Pancreas (tissue), 10 donors: ENCODE results near the gene DSTN. TPM values are rescaled to one million over a fixed set of nuclear protein-coding genes. Genes with fewer than 3 reads are reported as not detected.

Experiments used
- ATAC-seq, 4 donors: fragments of 200-7000 bp; cut with Tn5 transposase; one replicate each; pipeline versions ENCODE4 v1.8.0 to v1.9.1; 2020; ENCODE audit warnings: mild to moderate bottlenecking in 4 of 4, moderate library complexity in 4 of 4
- DNase-seq, 6 donors: peaks; one replicate each; pipeline ENCODE4 v3.0.0-alpha.2; 2020
- FAIRE-seq: peaks from 2 replicates; lab custom pipeline; 2012; peaks lifted over from hg19 to GRCh38; lab: Jason Lieb, UNC
- H3K27ac ChIP-seq, 4 donors: fragments of 200-600 bp; sonication (generic); 1 replicate in 3 of 4; 2 replicates in 1 of 4; pipeline versions ENCODE4 v1.5.0 to v1.8.0; 2020
- H3K27me3 ChIP-seq, 4 donors: fragments of 200-600 bp; one replicate each; pipeline ENCODE4 v1.8.0; 2021
- H3K36me3 ChIP-seq, 3 donors: fragments of 200-600 bp; sonication (generic) in 1 of 3; one replicate each; pipeline versions ENCODE4 v1.5.0 to v1.8.0; 2020 to 2021
- H3K4me1 ChIP-seq, 3 donors: fragments of 200-600 bp; one replicate each; pipeline ENCODE4 v1.8.0; 2021
- H3K4me3 ChIP-seq, 4 donors: fragments of 200-600 bp; sonication (generic) in 2 of 4; one replicate each; pipeline versions ENCODE4 v1.5.0 to v1.8.0; 2020 to 2021
- H3K9me3 ChIP-seq, 4 donors: fragments of 200-600 bp; one replicate each; pipeline ENCODE4 v1.8.0; 2021
- CTCF ChIP-seq, 4 donors: fragments of 200-600 bp; sonication (generic) in 3 of 4; IDR thresholded peaks; one replicate each; pipeline versions ENCODE4 v1.5.0 to v1.8.0; 2021; ENCODE audit warnings: antibody characterized with exemption in 4 of 4
- WGBS, 2 donors: extraction: QIAGEN DNeasy Blood & Tissue Kit; methylation state at CpG; one replicate each; pipeline ENCODE4 v1.1.7; 2013; 5-methylcytosine and 5-hydroxymethylcytosine counted together
- intact Hi-C, 3 donors: fragments of 100-400 bp; cut with DNase I; formaldehyde crosslinking; loops; one replicate each; pipeline versions ENCODE4 v1.11.1 to v1.14.2; 2022
- polyA plus RNA-seq, 2 donors: library from polyadenylated mRNA; stranded (reverse); fragments of 200-250 nt; gene quantifications; one replicate each; pipeline ENCODE4 v1.2.3, GENCODE V29; 2013
- total RNA-seq, 6 donors: library from RNA; stranded (reverse); fragmentation: NEBNext Ultra II Directional in 4 of 6; extraction: Animal tissue kit (Norgen Biotek cat#: 25700) in 4 of 6; gene quantifications; one replicate each; pipeline versions ENCODE4 v1.2.1 to v1.2.4, GENCODE V29; 2021 to 2023
- donor health status: healthy with polysubstance abuse.
- donor health status: DM: no; HTN: no; CAD: no; lungs with moderate emphysema.
- donor health status: DM: no; HTN: no; CAD: no.
- donor health status: control.
- donor health status: control.
- donor health status: Bipolar disorder and iron deficiency.
- donor health status: DM: yes; HTN: yes; CAD: no.
- donor health status: DM: no; HTN: no; CAD: no.
- donor health status: DM: no; HTN: no; CAD: no.
- donor health status: DM: yes; HTN: yes; CAD: no.

DSTN gene
- total and polyA plus RNA-seq, 8 donors: 138 to 242 (median 182) TPM

- peaks cover 15 to 34% (median 27%) of the 10 kb centered on the region in 3 donors for H3K4me1 ChIP-seq
- 1 to 2% methylated on average over 24 to 43 of the region's 43 CpGs for WGBS, 2 donors
- intact Hi-C loops: no loop called here
- ATAC-seq (peak; percentile 29 to 55 (median 44)), FAIRE-seq (no peak), DNase-seq (peak in 5 of 6 donors; percentile 56 to 84 (median 63))
- H3K4me3 ChIP-seq: peak overlapping the region; percentile 73 to 100 (median 96)
- TF ChIP-seq CTCF (IDR thresholded peaks at IDR 0.05): no peak
- H3K27me3 ChIP-seq: no peaks in the 10 kb centered on the region
- peak overlapping the region; percentile 96 to 100 (median 100) for H3K27ac ChIP-seq
- no peaks in the 10 kb centered on the region for H3K9me3 ChIP-seq
- no peaks in the 10 kb centered on the region for H3K36me3 ChIP-seq
These were observed 675 bp downstream of the DSTN start for GRCh38 chr20:17570347-17571152.

- no peak for FAIRE-seq
- no peaks in the 10 kb centered on the region for H3K36me3 ChIP-seq
- no peaks in the 10 kb centered on the region for H3K27me3 ChIP-seq
- ATAC-seq: no peak
- intact Hi-C loops: no loop called here
- H3K27ac ChIP-seq: peak overlapping the region; percentile 30 to 100 (median 98)
- TF ChIP-seq CTCF (IDR thresholded peaks at IDR 0.05): no peak
- H3K4me1 ChIP-seq: peaks cover 19 to 40% (median 32%) of the 10 kb centered on the region in 3 donors
- 3 to 5% methylated on average over 6 of the region's 6 CpGs for WGBS, 2 donors
- no peak for DNase-seq
- peak overlapping the region; percentile 73 to 100 (median 96) for H3K4me3 ChIP-seq
- H3K9me3 ChIP-seq: no peaks in the 10 kb centered on the region
These were observed 1.3 kb downstream of the DSTN start for GRCh38 chr20:17571153-17571527.

GRCh38 chr20:17572034-17572638 lies 2.3 kb downstream of the DSTN start:
- Histone ChIP-seq H3K9me3 (no peaks in the 10 kb centered on the region), H3K27ac (peak overlapping the region in 3 of 4 donors; percentile 30 to 100 (median 96)), H3K4me3 (peak overlapping the region in 3 of 4 donors; percentile 73 to 100 (median 92)), H3K27me3 (no peaks in the 10 kb centered on the region), H3K36me3 (no peaks in the 10 kb centered on the region), H3K4me1 (peaks cover 28 to 50% (median 39%) of the 10 kb centered on the region in 3 donors)
- no peak for ATAC-seq
- intact Hi-C loops: no loop called here
- 12 to 13% methylated on average over 7 of the region's 7 CpGs for WGBS, 2 donors
- FAIRE-seq: no peak
- no peak for DNase-seq
- TF ChIP-seq CTCF (IDR thresholded peaks at IDR 0.05): no peak

- DNase-seq: no peak
- Histone ChIP-seq H3K36me3 (no peaks in the 10 kb centered on the region), H3K27ac (no peak overlapping the region), H3K9me3 (no peaks in the 10 kb centered on the region), H3K4me3 (no peak overlapping the region), H3K4me1 (peaks cover 28 to 58% (median 36%) of the 10 kb centered on the region in 3 donors), H3K27me3 (no peaks in the 10 kb centered on the region)
- WGBS, 2 donors: 48 to 52% methylated on average over 3 of the region's 3 CpGs
- no peak for TF ChIP-seq CTCF (IDR thresholded peaks at IDR 0.05)
- ATAC-seq: no peak
- FAIRE-seq: no peak
- intact Hi-C loops: no loop called here
These were observed 3.6 kb downstream of the DSTN start for GRCh38 chr20:17573463-17573862.
